Keratinocyte (primary cell): ENCODE measurements around the gene BCL2L12. TPM values are rescaled to one million over a fixed set of nuclear protein-coding genes. Genes with fewer than 3 reads are reported as not detected.

ENCODE experiments used
- DNase-seq: peaks from one replicate; pipeline ENCODE4 v3.0.0-alpha.2; 2011; ENCODE audit warnings: low read depth, missing footprints, low spot score
- FAIRE-seq: peaks from 2 replicates; lab custom pipeline; 2011; peaks lifted over from hg19 to GRCh38; lab: Jason Lieb, UNC
- H2AFZ ChIP-seq: 2 replicates; pipeline ENCODE4 v1.6.0; 2012; ENCODE audit warnings: low read length, control low read depth, inconsistent platforms; ENCODE audit not compliant: control insufficient read depth
- H3K27ac ChIP-seq: 2 replicates; pipeline ENCODE4 v1.5.1; 2011; ENCODE audit warnings: low read length; ENCODE audit not compliant: control insufficient read depth, insufficient read depth
- H3K27me3 ChIP-seq: 3 replicates; pipeline ENCODE4 v1.6.0; 2011; ENCODE audit warnings: low read length; ENCODE audit not compliant: control insufficient read depth, insufficient read depth; ENCODE audit errors: extremely low read depth
- H3K36me3 ChIP-seq, 2 experiments: 2 replicates in 1 of 2; 3 replicates in 1 of 2; pipeline ENCODE4 v1.5.1; 2011; ENCODE audit warnings: low read length in 2 of 2, mild to moderate bottlenecking in 1 of 2; ENCODE audit not compliant: control insufficient read depth in 2 of 2, insufficient read depth in 2 of 2; ENCODE audit errors: extremely low read depth in 1 of 2
- H3K4me1 ChIP-seq: 3 replicates; pipeline ENCODE4 v1.5.1; 2011; ENCODE audit warnings: low read length; ENCODE audit not compliant: control insufficient read depth, insufficient read depth; ENCODE audit errors: extremely low read depth
- H3K4me2 ChIP-seq: 3 replicates; pipeline ENCODE4 v1.6.0; 2011; ENCODE audit warnings: low read depth, low read length; ENCODE audit not compliant: control insufficient read depth, insufficient read depth; ENCODE audit errors: extremely low read depth
- H3K4me3 ChIP-seq, 3 experiments: fragments of 200-600 bp in 1 of 3; sonication (generic) in 1 of 3; 2 replicates in 2 of 3; 3 replicates in 1 of 3; pipeline ENCODE4 v1.5.1; 2011 to 2016; ENCODE audit warnings: low read length in 3 of 3, mild to moderate bottlenecking in 3 of 3, control low read depth in 2 of 3, inconsistent platforms in 1 of 3, low read depth in 1 of 3, mixed read lengths in 1 of 3, mixed run types in 1 of 3, moderate library complexity in 1 of 3; ENCODE audit not compliant: control insufficient read depth in 2 of 3, insufficient read depth in 2 of 3; ENCODE audit errors: extremely low read depth in 1 of 3
- H3K79me2 ChIP-seq: 2 replicates; pipeline ENCODE4 v1.6.0; 2012; ENCODE audit warnings: low read length; ENCODE audit not compliant: control insufficient read depth, insufficient read depth
- H3K9ac ChIP-seq: 3 replicates; pipeline ENCODE4 v1.6.0; 2011; ENCODE audit warnings: low read length; ENCODE audit not compliant: control insufficient read depth, insufficient read depth; ENCODE audit errors: extremely low read depth
- H3K9me1 ChIP-seq: 3 replicates; pipeline ENCODE4 v1.6.0; 2011; ENCODE audit warnings: low read length; ENCODE audit not compliant: control insufficient read depth, insufficient read depth; ENCODE audit errors: extremely low read depth
- H3K9me3 ChIP-seq: 2 replicates; pipeline ENCODE4 v1.5.1; 2012; ENCODE audit warnings: low read depth, low read length; ENCODE audit not compliant: control insufficient read depth
- H4K20me1 ChIP-seq: 3 replicates; pipeline ENCODE4 v1.6.0; 2011; ENCODE audit warnings: low read length; ENCODE audit not compliant: control insufficient read depth, insufficient read depth; ENCODE audit errors: extremely low read depth
- CTCF ChIP-seq, 3 experiments: IDR thresholded peaks in 1 of 3; conservative IDR thresholded peaks in 1 of 3; optimal IDR thresholded peaks in 1 of 3; 2 replicates in 2 of 3; 3 replicates in 1 of 3; pipeline versions ENCODE3 to v1.5.1; 2011; ENCODE audit warnings: low read length in 3 of 3, mild to moderate bottlenecking in 3 of 3, moderate library complexity in 2 of 3, control low read depth in 1 of 3, inconsistent platforms in 1 of 3; ENCODE audit not compliant: insufficient read depth in 2 of 3; ENCODE audit errors: extremely low read depth in 1 of 3
- EZH2 ChIP-seq: IDR thresholded peaks from one replicate; pipeline ENCODE4 v1.6.1; 2012; ENCODE audit warnings: inconsistent platforms, mild to moderate bottlenecking, low read length, moderate library complexity
- dilution Hi-C: fragments of 300-500 bp; cut with MboI; formaldehyde crosslinking; loops from one replicate; pipeline ENCODE4 v1.7.0; 2020; ENCODE audit warnings: low sequenced_read_pairs; ENCODE audit not compliant: extremely low pct_ligation_motif_present
- polyA plus RNA-seq, 5 experiments: library from polyadenylated mRNA; depleted of rRNA in 3 of 5; stranded (reverse) in 3 of 5; stranded (forward) in 1 of 5; unstranded in 1 of 5; fragments of >200 nt; gene quantifications; 1 replicate in 1 of 5; 2 replicates in 3 of 5; 3 replicates in 1 of 5; pipeline versions ENCODE4 v1.2.1 to v1.2.3, GENCODE V29; 2011 to 2012; ENCODE audit warnings: missing spikeins in 2 of 5, low read depth in 1 of 5, low replicate concordance in 1 of 5

BCL2L12 gene
- polyA plus RNA-seq, 1 donor (not counting 4 experiments of a cell fraction or from before 2014, with no cell fraction given) = 14.8 TPM

DNA sequence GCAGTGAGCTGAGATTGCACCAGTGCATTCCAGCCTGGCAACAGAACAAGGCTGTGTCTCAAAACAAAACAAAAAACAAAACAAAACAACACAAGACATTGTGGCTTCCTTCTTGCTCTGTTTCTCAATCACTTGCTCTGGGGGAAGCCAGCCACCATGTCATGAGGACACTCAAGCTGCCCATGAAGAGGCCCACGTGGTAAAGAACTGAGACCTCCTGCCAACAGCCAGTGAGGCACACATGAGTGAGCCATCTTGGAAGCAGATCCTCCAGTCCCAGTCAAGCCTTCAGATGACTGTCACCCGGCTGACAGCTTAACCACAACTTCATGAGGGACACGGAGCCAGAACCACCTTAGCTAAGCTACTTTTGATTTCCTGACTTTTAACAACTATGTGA, 50.4 kb downstream of the BCL2L12 start:
- dilution Hi-C loops = no loop called here
- no peak for FAIRE-seq
- Histone ChIP-seq H3K9ac (no peak overlapping the region), H3K79me2 (no peaks in the 10 kb centered on the region), H2AFZ (no peak overlapping the region), H3K9me1 (no peaks in the 10 kb centered on the region), H3K4me1 (no peaks in the 10 kb centered on the region), H3K27me3 (no peaks in the 10 kb centered on the region), H3K4me2 (no peak overlapping the region), H4K20me1 (no peaks in the 10 kb centered on the region), H3K36me3 (no peaks in the 10 kb centered on the region), H3K4me3 (no peak overlapping the region), H3K27ac (no peak overlapping the region), H3K9me3 (no peaks in the 10 kb centered on the region)
- TF ChIP-seq CTCF (optimal IDR thresholded peaks at IDR 0.05 in 1 of 3, IDR thresholded peaks at IDR 0.05 in 1 of 3, conservative IDR thresholded peaks at IDR 0.05 in 1 of 3; ENCODE audit: extremely low read depth in 1 of 3, insufficient read depth in 2 of 3, low read length in 3 of 3) = no peak
- no peak for TF ChIP-seq EZH2
- DNase-seq = no peak

DNA sequence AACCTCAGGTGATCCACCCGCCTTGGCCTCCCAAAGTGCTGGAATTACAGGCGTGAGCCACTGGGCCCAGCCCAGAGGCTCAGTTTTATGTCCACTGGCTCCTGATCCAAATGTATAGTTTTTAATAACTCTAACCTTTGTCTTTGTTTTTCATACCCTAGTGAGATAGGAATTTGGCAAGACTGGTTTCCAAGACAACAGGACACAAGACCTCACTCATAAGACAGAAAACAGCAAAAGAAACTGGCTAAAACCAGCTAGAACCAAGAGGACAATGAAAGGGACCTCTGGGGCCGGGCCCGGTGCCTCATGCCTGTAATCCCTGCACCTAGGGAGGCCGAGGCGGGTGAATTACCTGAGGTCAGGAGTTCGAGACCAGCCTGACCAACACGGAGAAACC, 52.8 kb downstream of the BCL2L12 start:
- H3K4me2 ChIP-seq = peak overlapping the region; percentile 22
- H3K27me3 ChIP-seq = no peaks in the 10 kb centered on the region
- no peak for TF ChIP-seq EZH2
- TF ChIP-seq CTCF (optimal IDR thresholded peaks at IDR 0.05 in 1 of 3, IDR thresholded peaks at IDR 0.05 in 1 of 3, conservative IDR thresholded peaks at IDR 0.05 in 1 of 3; ENCODE audit: extremely low read depth in 1 of 3, insufficient read depth in 2 of 3, low read length in 3 of 3) = no peak
- H2AFZ ChIP-seq = no peak overlapping the region
- H3K27ac ChIP-seq = no peak overlapping the region
- H3K4me3 ChIP-seq = no peak overlapping the region
- no peaks in the 10 kb centered on the region for H3K9me1 ChIP-seq
- FAIRE-seq (no peak), DNase-seq (no peak)
- no peaks in the 10 kb centered on the region for H4K20me1 ChIP-seq
- no peaks in the 10 kb centered on the region for H3K4me1 ChIP-seq
- H3K9me3 ChIP-seq = no peaks in the 10 kb centered on the region
- no peak overlapping the region for H3K9ac ChIP-seq
- dilution Hi-C loops = no loop called here
- H3K79me2 ChIP-seq = no peaks in the 10 kb centered on the region
- no peaks in the 10 kb centered on the region for H3K36me3 ChIP-seq
